GM21825 (cell line): ENCODE results near the gene ABHD2.
"Not testable (repeated sequence)": the region's sequence is repeated elsewhere in the genome, so short reads cannot be mapped to it uniquely, and the experiment has no call there.

Source experiments
- ATAC-seq: cut with Tn5 transposase; IDR thresholded peaks from one replicate; pipeline ENCODE4 v1.9.1; 2021; ENCODE audit warnings: mild to moderate bottlenecking, moderate library complexity; ENCODE audit not compliant: unreplicated experiment

Gene ABHD2

DNA sequence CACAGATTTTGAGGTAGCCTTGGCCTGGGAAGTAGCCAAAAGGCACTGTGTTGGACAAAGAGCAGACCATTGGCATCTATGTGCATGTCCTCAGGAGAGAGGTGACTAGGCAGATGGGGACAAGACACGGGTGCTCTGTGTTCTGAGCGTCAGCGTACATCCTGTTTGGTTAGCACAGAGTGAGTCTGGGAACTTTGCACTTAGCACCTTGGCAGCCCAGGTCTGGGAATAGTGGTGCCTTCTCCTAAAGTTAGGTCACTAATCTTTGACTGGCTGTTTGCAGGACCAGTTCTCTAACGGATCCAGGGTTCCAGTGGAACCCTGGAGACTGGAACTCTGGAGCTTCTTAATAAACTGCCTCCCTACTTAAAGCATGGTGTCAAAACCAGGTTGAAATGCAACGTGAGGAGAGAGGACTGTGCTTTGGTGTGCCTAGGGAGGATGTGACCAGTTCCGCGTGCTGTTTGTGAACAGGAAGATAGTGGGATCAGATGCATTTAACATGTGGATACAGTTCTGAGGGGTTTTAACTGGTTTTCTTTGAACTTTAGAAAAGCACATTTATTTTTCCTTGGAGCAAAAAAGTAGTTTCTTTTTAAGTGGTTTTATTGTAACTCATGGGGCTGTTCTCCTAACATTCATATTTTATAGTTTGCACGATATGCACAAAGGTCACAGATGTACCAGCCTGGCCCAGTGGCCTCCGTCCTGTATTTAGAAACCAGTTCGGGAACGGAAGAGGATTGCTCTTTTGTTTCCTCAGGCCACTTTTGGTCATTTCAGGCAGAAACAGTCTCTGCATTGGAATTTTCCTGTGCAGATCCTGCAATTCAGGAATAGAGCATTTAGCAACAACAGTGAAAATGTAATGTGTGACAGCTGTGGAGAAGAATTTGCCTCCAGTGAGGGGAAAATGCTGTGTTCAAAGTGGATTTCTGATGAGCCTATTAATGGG, 48.8 kb downstream of the ABHD2 start:
- no peak for ATAC-seq

DNA sequence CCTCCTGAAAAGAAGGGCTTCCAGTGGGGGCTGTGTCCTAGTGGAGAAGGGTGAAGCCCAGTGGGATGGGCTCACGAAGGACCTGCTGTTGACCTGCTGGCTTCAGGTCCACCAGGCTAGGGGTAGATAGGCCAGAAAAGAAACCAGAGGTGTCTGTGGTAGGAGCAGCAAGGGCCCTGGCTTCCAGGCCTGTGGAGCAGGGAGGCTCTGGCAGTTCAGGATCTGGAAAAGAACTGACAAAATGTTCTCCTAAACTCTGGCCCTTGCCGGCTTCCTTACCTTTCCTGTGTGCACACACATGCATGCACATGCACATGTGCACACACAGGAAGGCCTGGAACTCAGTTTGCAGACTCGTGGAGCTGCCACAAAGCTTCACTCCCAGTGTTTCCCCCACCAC, 49.7 kb downstream of the ABHD2 start:
- ATAC-seq: no peak

DNA sequence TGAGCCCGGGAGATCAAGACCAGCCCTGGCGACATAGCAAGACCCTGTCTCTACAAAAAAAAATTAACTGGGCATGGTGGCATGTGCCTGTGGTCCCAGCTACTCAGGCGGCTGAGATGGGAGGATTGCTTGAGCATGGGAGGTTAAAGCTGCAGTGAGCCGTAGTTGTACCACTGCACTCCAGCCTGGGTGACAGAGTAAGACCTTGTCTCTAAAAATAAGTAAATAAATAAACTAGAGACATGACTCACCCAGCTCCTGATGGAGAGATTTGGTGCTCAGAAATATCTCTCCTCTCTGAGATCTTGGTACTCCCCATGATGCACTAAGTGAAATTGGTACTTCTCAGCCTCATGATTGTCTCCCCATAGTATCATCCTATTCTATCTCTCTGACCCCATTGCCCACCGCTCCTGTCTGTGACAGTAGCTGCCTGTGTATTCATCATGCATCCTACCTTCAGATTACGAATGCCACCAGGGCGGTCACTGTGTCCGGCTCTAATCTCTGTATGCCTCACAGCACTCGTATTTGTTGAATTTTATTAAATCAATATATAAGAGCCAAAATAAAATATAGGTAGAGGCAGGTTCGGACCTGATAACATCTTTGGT, 50.9 kb downstream of the ABHD2 start:
- no peak for ATAC-seq

DNA sequence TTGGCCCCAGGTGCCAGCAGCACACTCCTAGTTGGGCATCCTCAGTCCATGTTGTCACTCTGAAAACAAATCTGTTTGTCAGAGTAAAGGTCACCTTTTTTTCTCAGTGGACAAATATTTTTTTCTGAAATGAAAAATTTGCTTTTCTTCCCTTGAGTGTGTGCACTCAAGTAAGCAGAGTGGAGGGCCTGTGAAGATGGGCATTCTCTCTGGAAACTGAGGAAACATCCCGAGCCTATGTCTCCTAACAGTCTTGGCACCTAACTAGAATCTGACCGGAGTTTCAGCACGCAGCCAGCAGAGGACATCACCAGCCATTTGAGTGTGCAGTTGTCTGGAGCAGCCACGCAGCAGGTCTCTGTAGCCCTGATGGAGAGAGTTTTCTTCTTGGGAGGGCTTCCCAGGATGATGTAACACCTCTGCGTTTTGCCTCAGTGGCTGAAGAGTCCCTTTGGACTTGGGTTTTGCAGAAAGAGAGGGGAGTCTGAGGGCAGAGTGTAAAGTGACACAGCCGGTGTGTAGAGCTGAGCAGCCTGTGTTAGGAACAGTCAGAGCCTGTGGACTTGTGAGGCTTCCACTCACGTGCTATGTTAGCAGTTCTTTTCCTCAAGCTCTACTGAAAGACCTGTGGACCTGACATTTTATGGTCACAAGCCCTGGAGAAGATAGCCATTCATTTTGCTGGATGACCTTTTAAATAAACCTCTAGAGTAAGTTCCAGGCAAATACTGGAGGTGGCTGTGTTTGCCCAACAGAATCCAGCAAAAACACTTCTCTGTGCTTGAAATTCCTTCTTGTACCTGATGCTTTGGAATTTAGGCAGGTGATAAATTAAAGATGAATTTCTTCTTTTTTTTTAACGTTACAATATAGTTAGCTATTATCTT, 51.6 kb downstream of the ABHD2 start:
- no peak for ATAC-seq

DNA sequence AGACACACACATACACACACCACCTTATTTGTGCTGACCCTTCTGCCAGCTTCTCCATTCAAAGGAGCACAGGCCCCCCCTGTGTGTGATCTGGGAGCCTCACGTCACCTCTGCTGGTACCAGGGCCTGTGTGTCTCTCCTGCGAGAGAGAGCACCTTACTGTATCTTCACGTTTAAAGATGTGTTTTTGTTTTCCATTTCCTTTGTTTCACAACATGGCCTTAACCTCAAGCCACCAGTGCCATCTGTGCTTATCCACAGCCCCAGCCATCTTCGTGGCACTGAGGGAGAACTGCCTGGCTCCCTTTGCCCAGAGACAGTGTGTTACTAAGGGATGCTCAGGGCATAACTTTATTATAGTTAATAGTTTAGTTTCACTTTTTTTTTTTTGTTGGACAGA, 52.3 kb downstream of the ABHD2 start:
- no peak for ATAC-seq

DNA sequence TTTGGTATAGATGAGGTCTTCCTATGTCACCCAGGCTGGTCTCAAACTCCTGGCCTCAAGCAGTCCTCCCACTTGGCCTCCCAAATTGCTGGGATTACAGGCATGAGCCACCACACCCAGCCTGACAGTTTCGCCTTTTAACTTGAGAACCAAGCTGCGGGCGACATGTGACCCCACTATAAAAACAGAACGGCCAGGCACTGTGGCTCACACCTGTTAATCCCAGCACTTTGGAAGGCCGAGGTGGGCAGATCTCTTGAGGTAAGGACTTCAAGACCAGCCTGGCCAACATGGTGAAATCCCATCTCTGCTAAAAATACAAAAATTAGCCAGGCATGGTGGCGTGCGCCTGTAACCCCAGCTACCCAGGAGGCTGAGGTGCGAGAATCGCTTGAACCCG, 52.9 kb downstream of the ABHD2 start:
- not testable (repeated sequence) for ATAC-seq

DNA sequence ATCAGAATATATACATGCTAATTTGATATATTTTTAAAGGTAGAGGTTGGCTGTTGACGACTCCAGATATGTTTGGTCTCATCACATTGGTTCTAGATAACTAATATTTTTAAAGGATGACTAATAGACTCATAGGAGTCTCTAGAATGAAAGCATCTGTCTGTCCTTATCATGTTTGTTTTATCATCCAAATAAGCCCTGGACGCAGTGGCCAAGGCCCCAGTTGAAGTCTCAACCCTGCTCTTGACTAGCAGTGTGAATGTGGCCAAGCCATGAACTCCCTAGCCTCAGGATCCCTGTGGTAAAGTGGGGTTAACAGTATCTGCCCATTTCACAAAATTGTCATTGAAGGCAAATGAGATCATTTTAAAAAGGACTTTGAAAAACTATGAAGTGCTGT, 53.6 kb downstream of the ABHD2 start:
- ATAC-seq: no peak

DNA sequence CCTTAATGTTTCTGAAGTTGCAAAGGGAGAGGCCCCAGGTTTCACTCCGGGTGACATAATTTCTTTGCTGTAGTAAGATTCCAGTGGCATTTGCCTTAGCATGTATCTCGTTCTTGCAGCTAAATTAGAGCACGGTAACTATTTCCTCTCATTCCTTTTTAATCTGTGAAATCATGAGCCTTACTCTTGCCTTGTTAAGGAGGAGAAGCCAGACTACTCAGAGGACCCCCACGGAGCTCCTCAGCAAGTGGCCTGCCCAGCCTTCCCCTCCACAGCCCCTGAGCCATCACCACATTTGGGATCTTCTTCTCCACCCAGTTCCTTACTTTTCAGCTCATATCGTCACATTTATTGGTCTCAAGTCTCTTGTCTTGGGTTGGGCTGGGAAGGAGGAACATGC, 54.2 kb downstream of the ABHD2 start:
- ATAC-seq: no peak

DNA sequence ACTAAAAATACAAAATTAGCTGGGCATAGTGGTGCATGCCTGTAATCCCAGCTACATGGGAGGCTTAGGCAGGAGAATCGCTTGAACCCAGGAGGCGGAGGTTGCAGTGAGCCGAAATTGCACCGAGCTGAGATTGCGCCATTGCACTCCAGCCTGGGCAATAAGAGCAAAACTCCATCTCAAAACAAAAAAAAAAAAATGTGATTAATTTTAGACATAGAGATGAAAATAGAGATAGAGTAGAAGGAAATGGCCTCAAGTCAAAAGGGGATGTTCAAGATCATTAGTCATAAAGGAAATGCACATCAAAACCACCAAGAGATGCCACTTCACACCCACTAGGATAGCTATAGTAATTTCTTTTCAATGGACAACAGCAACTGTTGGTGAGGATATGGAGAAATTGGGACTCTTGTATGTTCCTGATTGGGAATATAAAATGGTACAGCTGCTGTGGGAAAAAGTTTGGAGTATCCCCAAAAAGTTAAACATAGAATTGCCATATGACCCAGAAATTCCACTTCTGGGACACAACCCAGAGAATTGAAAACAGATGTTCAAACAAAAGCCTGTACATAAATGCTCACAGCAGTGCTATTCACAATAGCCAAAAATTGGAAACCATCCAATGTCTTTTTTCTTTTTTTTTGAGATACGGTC, 55.4 kb downstream of the ABHD2 start:
- no peak for ATAC-seq

DNA sequence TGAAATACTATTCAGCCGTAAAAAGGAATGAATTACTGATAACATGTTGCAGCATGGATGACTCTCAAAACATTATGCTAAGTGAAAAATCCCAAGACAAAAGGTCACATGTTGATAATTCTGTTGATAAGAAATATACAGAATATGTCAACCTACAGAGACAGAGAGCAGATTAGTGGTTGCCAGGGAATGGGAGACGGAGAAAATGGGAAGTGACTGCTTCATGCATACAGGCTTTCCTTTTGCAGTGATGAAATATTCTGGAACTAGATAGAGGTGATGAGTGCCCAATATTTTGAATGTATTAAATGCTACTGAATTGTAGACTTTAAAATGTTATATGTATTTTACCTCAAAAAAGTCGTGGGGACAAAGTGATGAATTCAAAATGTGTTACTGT, 56.2 kb downstream of the ABHD2 start:
- ATAC-seq: no peak

DNA sequence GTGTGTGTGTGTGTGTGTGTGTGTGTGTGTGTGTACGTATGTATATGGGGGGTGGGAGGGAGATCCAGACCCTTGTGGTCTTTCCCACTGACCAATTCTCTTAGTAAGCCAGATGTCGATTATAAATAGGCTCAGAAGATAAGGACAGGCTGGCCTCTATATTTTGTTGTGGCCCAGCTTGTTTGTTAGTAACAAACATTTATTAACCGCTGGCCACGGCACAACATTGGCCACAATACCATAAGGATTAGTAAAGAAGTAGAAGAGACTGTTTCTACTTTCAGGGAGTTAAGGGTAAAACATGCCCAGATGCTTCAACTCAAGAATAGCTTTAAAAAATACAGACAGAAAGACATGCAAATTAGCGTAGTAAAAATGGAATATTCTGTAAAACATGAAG, 58.1 kb downstream of the ABHD2 start:
- no peak for ATAC-seq

DNA sequence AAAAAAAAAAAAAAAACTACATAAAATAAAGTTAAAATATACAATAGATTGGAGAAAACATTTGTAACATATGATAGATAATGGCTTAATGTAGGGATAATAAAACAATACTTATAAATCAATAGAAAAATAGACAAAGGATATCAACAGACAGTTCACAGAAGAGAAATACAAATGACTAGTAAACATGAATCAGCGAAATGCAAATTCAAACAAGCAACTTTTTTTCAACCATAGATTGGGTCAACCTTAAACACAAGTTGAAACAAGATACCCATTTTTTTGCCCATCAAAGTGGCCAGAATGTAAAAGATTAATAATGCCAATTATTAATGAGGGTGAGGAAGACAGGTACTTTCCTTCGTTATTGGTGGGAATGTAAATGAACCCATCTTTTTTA, 59.9 kb downstream of the ABHD2 start:
- no peak for ATAC-seq

DNA sequence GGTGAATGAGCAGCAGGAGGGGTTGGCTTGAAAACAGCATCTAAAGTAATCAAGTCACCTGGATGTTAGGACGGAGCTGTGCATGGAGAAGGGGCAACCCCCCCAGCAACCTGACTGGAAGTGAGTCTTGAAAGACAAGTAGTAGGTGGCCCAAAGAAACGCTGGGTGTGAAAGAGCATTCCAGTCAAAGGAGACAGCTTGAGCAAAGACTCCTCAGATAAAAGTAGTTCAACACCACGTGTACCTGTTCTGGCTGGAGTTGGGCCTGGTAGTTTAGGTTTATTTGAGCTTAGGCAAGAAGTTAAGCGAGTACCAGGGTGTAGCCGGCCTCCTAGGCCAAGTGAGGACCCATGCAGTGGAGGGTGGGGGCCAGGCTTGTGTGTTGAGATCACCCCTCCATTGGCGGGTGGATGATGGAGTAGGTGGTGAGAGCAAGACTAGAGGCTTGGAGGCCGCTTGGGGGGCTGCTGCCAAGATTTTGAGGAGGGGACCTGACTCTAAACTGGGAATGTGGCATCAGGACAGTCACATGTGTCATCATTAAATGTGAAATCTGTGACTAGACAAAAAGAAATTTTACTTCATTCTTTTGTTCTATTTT, 61.3 kb downstream of the ABHD2 start:
- no peak for ATAC-seq

DNA sequence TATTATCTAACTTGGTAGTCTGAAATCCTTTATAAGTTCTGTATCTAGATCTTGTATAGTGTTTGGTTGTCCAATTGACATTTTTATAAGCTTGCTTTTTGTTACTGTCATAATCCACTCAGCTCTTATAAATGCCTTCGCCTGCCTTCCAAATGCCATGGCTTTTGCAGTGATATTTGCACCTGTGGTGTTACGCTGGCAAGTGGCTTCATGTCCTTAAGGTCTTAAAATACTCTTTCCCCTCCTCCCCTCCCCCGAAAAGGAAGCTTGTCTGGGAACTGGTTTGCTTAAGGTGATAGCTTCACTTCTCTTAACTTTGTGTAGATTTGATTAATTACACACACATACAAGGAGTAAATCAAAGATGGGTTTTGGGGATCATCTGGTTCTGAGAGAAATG, 62.0 kb downstream of the ABHD2 start:
- ATAC-seq: no peak

DNA sequence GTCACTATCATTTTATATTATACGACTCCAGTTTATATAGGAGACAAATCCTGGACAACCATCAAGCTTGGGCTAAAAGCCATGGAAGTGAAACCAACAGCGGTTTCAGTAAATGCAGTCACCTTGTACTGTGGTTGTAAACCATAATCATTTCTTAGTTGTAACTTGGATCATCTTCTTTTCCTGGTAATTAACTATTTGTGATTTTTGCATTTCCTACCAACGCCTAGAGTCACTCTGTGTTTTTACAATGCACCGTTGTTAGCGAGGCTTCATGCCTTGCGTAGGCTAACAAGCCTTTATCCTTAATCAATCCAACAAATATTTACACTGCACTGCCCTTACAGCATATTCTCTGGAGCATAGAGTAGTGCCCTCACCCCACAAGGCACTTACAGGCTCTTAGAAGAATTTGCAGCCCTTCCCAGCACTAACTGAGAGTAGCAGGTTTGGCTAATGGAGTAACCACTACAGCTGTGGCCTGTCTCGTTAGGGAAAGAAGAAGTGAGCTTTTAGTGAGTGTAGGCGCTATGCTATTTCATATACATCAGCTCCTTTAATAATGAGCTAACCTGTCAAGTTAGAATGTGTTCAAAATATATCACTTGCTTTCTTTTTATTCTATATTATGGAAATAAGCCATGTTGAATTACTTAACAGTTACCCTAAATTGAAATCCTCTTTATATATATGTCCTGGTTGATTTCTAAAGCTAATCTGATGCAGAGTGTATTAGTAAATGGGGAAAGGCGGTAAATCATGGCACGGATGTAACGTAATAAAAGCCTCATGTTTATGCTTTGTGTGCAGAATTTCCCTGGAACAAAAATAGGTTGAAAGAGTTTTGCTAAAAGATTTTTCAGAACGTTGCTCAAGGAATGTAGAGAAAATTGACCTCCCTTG, 62.8 kb downstream of the ABHD2 start:
- no peak for ATAC-seq

DNA sequence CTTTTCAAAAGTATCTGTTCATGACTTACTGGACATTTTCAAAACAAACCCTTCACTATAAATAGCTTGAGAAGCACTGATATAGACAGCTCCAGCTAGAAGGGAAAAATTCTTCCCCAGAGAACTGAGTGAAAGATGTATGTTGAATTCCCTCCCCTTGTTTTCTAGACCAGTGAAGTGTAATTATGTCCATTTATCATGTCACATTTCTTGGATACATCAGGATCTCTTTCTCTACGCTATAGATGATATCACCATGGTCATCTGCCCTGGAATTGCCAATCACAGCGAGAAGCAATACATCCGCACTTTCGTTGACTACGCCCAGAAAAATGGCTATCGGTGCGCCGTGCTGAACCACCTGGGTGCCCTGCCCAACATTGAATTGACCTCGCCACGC, 66.9 kb downstream of the ABHD2 start:
- ATAC-seq: no peak

DNA sequence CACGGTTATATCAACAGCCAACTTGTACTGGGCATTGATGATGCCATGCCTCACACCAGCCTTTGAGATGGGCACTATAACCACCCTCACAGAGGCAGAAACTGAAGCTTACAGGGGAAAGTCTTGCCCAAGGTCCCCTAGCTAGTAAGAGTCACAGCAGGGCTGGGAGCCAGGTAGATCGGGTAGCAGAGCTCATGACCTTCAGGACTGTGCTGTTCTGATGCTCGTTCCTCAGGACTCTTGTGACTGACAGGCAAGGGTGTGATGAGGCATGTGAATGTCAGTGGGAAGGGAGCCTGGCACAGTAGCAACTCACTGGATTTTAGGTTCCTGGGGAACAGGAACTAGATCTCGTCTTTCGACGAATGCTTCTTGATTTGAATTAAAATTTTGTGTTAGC, 67.4 kb downstream of the ABHD2 start:
- no peak for ATAC-seq

DNA sequence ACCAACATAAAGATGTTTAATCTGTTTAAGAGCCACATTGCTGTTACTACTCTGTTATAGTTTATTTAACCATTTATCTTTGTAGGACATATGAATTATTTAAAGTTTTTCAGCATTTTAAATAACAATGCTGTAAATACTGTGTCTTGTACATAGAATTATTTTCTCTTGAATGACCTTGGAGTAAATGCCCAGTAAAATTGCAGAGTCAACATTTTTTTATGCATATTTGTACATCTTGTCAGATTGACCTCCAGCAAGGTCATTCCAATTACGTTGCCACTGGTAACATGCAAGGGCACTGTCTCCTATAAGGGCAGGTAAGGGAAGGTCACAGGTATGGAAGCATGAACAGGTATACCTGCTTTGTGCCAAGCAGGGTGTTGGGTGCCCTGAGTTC, 68.8 kb downstream of the ABHD2 start:
- ATAC-seq: no peak

DNA sequence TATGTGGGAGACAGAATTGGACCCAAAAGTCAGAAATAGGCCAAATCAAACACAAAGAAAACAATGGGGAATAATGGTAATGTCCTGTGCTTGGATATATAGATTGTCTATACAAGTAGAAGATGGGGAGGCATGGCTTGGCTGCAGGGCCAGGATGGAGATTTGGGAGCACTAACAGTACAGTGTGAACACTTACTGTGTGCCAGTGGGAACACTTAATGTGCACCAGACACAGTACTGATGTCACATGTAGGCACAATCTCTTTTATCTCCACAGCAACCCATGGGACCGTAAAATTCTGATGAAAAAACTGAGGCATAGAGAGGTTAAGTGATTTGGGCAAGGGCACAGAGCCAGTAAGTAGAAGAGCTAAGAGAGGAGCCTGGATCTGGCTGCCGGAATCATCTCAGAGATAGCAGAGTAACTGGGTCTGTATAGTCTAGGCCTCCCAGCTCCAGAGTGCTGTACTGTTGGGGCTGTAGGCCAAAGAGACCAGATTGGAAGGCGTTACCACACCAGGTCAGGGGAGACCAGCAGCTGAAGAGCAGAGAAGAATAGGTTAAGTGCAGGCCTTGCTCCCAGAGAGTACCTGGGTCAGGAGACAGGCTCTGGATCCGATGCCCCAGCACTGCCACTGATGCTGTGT, 69.8 kb downstream of the ABHD2 start:
- ATAC-seq: no peak
